Activated naive CD8-positive, alpha-beta T cell (primary cell): Measurements from ENCODE around the gene PLCH1.

Experiments
- H3K27ac Mint-ChIP-seq: one replicate; pipeline ENCODE4 v1.8.0; 2021; ENCODE audit warnings: mixed read lengths
- H3K27me3 Mint-ChIP-seq: one replicate; pipeline ENCODE4 v1.8.0; 2021; ENCODE audit warnings: mixed read lengths
- H3K36me3 Mint-ChIP-seq: one replicate; pipeline ENCODE4 v1.8.0; 2021; ENCODE audit warnings: mixed read lengths
- H3K4me1 Mint-ChIP-seq: one replicate; pipeline ENCODE4 v1.8.0; 2021; ENCODE audit warnings: low read depth, mixed read lengths
- H3K4me3 Mint-ChIP-seq: one replicate; pipeline ENCODE4 v1.8.0; 2021; ENCODE audit warnings: mild to moderate bottlenecking, mixed read lengths
- H3K9me3 Mint-ChIP-seq: one replicate; pipeline ENCODE4 v1.8.0; 2021; ENCODE audit warnings: low read depth, mixed read lengths

Gene PLCH1

GRCh38 chr3:155449613-155450267 lies 295.1 kb downstream of the PLCH1 start:
- no peak overlapping the region for H3K27ac Mint-ChIP-seq
- no peaks in the 10 kb centered on the region for H3K4me1 Mint-ChIP-seq
- no peaks in the 10 kb centered on the region for H3K9me3 Mint-ChIP-seq
- H3K36me3 Mint-ChIP-seq = no peaks in the 10 kb centered on the region
- no peak overlapping the region for H3K4me3 Mint-ChIP-seq
- peaks cover 2% of the 10 kb centered on the region for H3K27me3 Mint-ChIP-seq

GRCh38 chr3:155448531-155448930 lies 296.3 kb downstream of the PLCH1 start:
- Mint-ChIP-seq H3K4me1 (no peaks in the 10 kb centered on the region), H3K36me3 (no peaks in the 10 kb centered on the region), H3K9me3 (no peaks in the 10 kb centered on the region), H3K4me3 (no peak overlapping the region), H3K27ac (no peak overlapping the region), H3K27me3 (peaks cover 2% of the 10 kb centered on the region)

GRCh38 chr3:155446366-155446765 lies 298.5 kb downstream of the PLCH1 start:
- Mint-ChIP-seq H3K27ac (no peak overlapping the region), H3K4me1 (no peaks in the 10 kb centered on the region), H3K27me3 (peaks cover 2% of the 10 kb centered on the region), H3K36me3 (no peaks in the 10 kb centered on the region), H3K9me3 (no peaks in the 10 kb centered on the region), H3K4me3 (no peak overlapping the region)

GRCh38 chr3:155444771-155445170 lies 300.1 kb downstream of the PLCH1 start:
- H3K27me3 Mint-ChIP-seq = peaks cover 2% of the 10 kb centered on the region

GRCh38 chr3:155443815-155444214 lies 301.1 kb downstream of the PLCH1 start:
- no peaks in the 10 kb centered on the region for H3K9me3 Mint-ChIP-seq
- H3K4me1 Mint-ChIP-seq = no peaks in the 10 kb centered on the region
- no peaks in the 10 kb centered on the region for H3K27me3 Mint-ChIP-seq

More at GRCh38 chr3:155444771-155445170, 300.1 kb downstream of the PLCH1 start:
- H3K36me3 Mint-ChIP-seq = no peaks in the 10 kb centered on the region
- no peak overlapping the region for H3K27ac Mint-ChIP-seq
- H3K4me1 Mint-ChIP-seq = no peaks in the 10 kb centered on the region
- H3K4me3 Mint-ChIP-seq = no peak overlapping the region
- no peaks in the 10 kb centered on the region for H3K9me3 Mint-ChIP-seq

GRCh38 chr3:155442072-155442471 lies 302.8 kb downstream of the PLCH1 start:
- H3K36me3 Mint-ChIP-seq = no peaks in the 10 kb centered on the region

More at GRCh38 chr3:155443815-155444214, 301.1 kb downstream of the PLCH1 start:
- Mint-ChIP-seq H3K27ac (no peak overlapping the region), H3K4me3 (no peak overlapping the region), H3K36me3 (no peaks in the 10 kb centered on the region)

GRCh38 chr3:155441506-155441905 lies 303.4 kb downstream of the PLCH1 start:
- Mint-ChIP-seq H3K4me3 (no peak overlapping the region), H3K36me3 (no peaks in the 10 kb centered on the region), H3K4me1 (no peaks in the 10 kb centered on the region), H3K9me3 (no peaks in the 10 kb centered on the region), H3K27ac (no peak overlapping the region), H3K27me3 (no peaks in the 10 kb centered on the region)

More at GRCh38 chr3:155442072-155442471, 302.8 kb downstream of the PLCH1 start:
- H3K27me3 Mint-ChIP-seq = no peaks in the 10 kb centered on the region
- H3K27ac Mint-ChIP-seq = no peak overlapping the region
- H3K9me3 Mint-ChIP-seq = no peaks in the 10 kb centered on the region
- H3K4me3 Mint-ChIP-seq = no peak overlapping the region
- H3K4me1 Mint-ChIP-seq = no peaks in the 10 kb centered on the region

GRCh38 chr3:155441026-155441425 lies 303.8 kb downstream of the PLCH1 start:
- H3K36me3 Mint-ChIP-seq = no peaks in the 10 kb centered on the region
- no peak overlapping the region for H3K4me3 Mint-ChIP-seq
- H3K27me3 Mint-ChIP-seq = no peaks in the 10 kb centered on the region
- H3K27ac Mint-ChIP-seq = no peak overlapping the region
- H3K4me1 Mint-ChIP-seq = no peaks in the 10 kb centered on the region
- H3K9me3 Mint-ChIP-seq = no peaks in the 10 kb centered on the region

- H3K9me3 Mint-ChIP-seq = no peaks in the 10 kb centered on the region
- no peaks in the 10 kb centered on the region for H3K27me3 Mint-ChIP-seq
- no peaks in the 10 kb centered on the region for H3K4me1 Mint-ChIP-seq
- no peak overlapping the region for H3K27ac Mint-ChIP-seq
- no peak overlapping the region for H3K4me3 Mint-ChIP-seq
- no peaks in the 10 kb centered on the region for H3K36me3 Mint-ChIP-seq
Observed at GRCh38 chr3:155435821-155436220, 309.1 kb downstream of the PLCH1 start.

- Mint-ChIP-seq H3K27me3 (no peaks in the 10 kb centered on the region), H3K27ac (no peak overlapping the region), H3K4me1 (no peaks in the 10 kb centered on the region), H3K36me3 (no peaks in the 10 kb centered on the region), H3K4me3 (no peak overlapping the region), H3K9me3 (peaks cover 5% of the 10 kb centered on the region)
Observed at GRCh38 chr3:155431856-155432570, 312.9 kb downstream of the PLCH1 start.

GRCh38 chr3:155428563-155428962 lies 316.3 kb downstream of the PLCH1 start:
- H3K36me3 Mint-ChIP-seq = no peaks in the 10 kb centered on the region
- H3K9me3 Mint-ChIP-seq = peaks cover 10% of the 10 kb centered on the region
- H3K27ac Mint-ChIP-seq = no peak overlapping the region
- no peaks in the 10 kb centered on the region for H3K4me1 Mint-ChIP-seq
- no peak overlapping the region for H3K4me3 Mint-ChIP-seq
- peaks cover 2% of the 10 kb centered on the region for H3K27me3 Mint-ChIP-seq

- Mint-ChIP-seq H3K4me1 (peaks cover 2% of the 10 kb centered on the region), H3K27ac (no peak overlapping the region), H3K9me3 (peaks cover 10% of the 10 kb centered on the region), H3K36me3 (no peaks in the 10 kb centered on the region), H3K27me3 (peaks cover 2% of the 10 kb centered on the region), H3K4me3 (no peak overlapping the region)
Observed at GRCh38 chr3:155426524-155427230, 318.2 kb downstream of the PLCH1 start.

GRCh38 chr3:155425396-155425795 lies 319.5 kb downstream of the PLCH1 start:
- Mint-ChIP-seq H3K4me3 (no peak overlapping the region), H3K9me3 (peaks cover 10% of the 10 kb centered on the region), H3K27me3 (peaks cover 2% of the 10 kb centered on the region), H3K36me3 (no peaks in the 10 kb centered on the region), H3K4me1 (peaks cover 2% of the 10 kb centered on the region), H3K27ac (no peak overlapping the region)

GRCh38 chr3:155424323-155424710 lies 320.6 kb downstream of the PLCH1 start:
- Mint-ChIP-seq H3K4me3 (no peak overlapping the region), H3K27ac (no peak overlapping the region), H3K4me1 (peaks cover 2% of the 10 kb centered on the region), H3K36me3 (no peaks in the 10 kb centered on the region), H3K27me3 (peaks cover 2% of the 10 kb centered on the region), H3K9me3 (peaks cover 10% of the 10 kb centered on the region)
